Activated CD4-positive, alpha-beta T cell treated with anti-CD3 and anti-CD28 coated beads, Interleukin-10, Interleukin-2, amounts not matched to agents 100 ng/mL and 50 ng/mL, durations not matched to agents 16 hours and 8 hours (primary cell): Measurements from ENCODE around the gene FAM241A.
"Not testable (repeated sequence)": the region's sequence is repeated elsewhere in the genome, so short reads cannot be mapped to it uniquely, and the experiment has no call there.

Experiments
- DNase-seq: peaks from one replicate; pipeline ENCODE4 v3.0.0-alpha.2; 2020

The FAM241A gene

GRCh38 chr4:112145326-112145789 is at the start of gene FAM241A:
Gene FAM241A (plus strand): TSS chr4:112145454. CDS start chr4:112145581, 127 bp downstream.
- DNase-seq, result peak; percentile 95

GRCh38 chr4:112098841-112099530 is 46.3 kb upstream of the FAM241A start:
- DNase-seq, result no peak

GRCh38 chr4:112099701-112100297 is 45.5 kb upstream of the FAM241A start:
- DNase-seq, result peak; percentile 58

DNA sequence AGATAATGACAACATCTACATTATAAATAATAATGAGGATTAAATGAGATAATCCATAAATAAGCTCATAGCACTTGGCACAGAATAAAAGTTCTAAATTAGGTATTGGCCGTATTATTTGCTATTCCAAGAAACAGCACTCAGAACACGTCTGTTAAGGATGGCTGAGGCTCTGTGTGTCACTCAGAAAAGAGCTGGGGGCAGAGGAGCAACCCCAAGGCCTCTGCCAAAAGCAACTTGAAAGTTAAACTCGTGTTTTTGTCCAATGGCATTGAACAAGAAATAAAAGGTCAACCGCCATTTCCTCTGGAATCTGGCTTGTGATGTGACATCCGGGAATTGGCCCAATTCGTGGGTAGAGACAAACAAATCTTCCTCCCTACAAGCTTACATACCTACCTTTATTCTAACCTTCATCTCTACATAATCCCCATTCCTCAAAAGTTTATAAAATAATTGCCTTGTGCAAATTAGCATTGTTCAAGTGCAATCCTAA is 42.3 kb upstream of the FAM241A start:
- no peak for DNase-seq

DNA sequence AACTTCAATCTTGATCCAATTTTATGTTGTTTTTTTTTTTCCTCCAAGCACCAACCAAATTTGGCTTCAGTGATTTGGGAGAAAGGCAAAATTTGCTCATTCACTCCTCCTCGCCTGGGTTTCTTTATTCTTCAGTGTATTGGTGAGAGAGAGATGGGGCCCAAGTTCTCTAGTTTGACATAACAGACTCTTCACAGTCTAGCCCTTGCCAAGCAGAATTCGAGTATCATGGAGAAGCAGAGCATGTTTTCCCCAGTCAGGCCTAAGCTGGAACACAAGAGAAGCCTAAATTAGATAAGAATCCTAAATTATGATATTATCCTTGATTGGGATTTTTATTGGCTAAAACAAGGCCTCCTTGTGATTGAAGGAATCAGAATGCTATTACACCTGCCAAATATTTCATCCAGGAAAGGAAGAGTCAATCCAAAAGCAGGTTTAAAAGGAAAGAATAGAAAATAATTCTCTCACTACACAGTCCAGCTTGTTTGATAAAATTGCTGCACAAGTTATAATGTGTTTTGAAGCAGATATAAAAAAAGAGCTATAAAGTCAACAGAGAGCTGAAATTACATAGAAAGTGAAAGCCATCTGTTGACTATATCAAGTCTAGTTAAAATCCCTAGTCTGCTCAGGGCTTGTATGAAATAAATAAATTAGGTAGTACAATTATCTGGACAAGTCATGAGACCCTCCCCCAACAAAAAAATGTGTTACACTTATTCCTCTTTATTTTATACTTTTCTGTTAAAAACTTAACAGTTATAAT is 39.9 kb upstream of the FAM241A start:
- no peak for DNase-seq

DNA sequence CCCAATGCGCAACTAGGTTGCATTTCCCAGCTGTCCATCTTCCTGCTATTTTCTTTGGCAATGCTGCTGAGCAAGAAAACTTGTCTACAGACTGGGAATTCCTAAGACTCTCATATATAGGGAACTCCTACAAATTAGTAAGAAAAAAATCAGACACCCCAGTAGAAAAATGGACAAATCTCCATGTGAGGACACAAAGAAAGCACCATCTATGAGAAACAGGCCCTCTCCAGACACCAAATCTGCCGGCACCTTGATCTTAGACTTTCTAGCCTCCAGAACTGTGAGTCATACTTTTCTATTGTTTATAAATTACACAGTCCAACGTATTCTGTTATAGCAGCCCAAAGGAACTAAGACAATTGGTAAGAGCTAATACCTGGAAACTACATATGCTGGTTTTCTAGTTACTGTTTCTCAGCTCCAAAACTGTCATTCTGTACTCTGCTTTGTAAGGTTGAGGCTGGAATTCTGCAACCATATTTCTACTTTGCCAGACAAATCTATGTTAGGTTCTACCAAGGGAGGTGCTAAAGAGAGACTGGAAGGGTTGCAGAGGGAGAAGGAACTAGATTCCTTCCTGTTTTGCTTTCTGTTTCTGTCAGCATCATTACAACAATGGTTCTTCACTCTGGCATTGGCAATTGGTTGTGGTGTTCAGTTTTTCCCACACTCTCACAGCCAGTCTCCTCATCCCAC is 35.7 kb upstream of the FAM241A start:
- DNase-seq, result peak; percentile 31

GRCh38 chr4:112110059-112110425 is 35.2 kb upstream of the FAM241A start:
- DNase-seq, result no peak

DNA sequence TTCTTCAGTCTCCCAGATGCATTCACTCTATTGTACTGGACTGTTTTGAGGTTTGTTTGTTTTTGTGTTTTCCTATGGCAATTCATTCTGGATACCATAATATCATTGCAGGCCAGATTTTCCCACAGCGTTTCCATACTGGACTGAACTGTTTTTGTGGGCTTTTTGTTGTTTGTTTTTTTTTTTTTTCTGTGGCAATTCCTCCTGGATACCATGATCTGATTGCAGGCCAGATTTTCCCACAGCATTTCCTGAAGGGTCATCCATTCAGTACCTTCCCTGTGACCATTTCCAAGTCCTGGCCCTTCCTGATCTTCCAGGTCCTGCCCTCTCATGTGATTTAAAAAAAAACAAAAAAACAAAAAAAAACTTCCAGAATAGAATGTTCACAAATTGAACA is 33.9 kb upstream of the FAM241A start:
- no peak for DNase-seq

GRCh38 chr4:112112095-112112494 is 33.2 kb upstream of the FAM241A start:
- DNase-seq, result not testable (repeated sequence)

DNA sequence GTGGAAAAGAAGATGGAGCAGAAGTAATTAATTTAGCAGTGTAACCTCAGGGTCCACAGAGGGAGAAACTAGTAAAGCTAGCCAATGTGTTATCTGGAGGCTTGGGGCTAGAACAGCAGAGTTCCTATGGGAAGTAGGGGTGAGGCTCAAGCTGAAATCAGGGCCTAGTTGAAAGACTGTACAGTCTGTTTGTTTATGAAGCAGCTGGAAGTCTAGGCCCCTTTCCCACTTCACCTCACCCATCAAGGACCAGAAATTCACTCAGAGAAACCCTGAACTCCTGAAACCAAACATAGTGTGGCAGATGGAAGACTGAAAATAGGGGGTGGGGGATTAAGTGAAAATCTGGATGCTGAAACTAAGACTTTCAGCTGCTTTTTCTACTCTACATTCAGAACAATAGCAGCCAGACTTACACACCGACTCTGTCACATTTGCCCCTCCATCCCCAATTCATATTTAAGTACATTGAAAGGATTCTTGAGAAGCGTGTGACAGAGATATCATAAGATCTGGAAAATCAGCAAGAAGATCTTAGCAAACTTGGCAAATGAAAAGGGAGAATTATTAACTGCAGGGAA is 32.6 kb upstream of the FAM241A start:
- DNase-seq, result no peak

GRCh38 chr4:112113864-112114263 is 31.4 kb upstream of the FAM241A start:
- no peak for DNase-seq

GRCh38 chr4:112114452-112114851 is 30.8 kb upstream of the FAM241A start:
- DNase-seq, result no peak

GRCh38 chr4:112118742-112119352 is 26.4 kb upstream of the FAM241A start:
- no peak for DNase-seq

GRCh38 chr4:112119353-112119783 is 25.9 kb upstream of the FAM241A start:
- peak; percentile 81 for DNase-seq

- no peak for DNase-seq
Observed at GRCh38 chr4:112120021-112120420, 25.2 kb upstream of the FAM241A start.

DNA sequence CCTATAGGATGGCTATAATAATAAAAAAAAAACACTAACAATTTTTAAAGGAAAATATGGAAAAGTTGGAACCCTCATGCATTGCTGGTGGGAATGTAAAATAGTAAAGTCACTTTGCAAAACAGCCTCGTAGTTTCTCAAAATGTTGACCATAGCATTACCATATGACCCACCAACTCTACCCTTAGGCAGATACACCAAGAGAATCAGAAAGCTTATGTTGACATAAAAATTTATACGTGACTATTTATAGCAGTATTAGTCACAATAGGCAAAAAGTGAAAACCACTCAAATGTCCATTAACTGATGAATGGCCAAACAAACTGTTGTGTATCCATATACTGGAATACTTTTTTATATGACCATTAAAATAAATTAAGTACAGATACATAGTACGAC is 19.8 kb upstream of the FAM241A start:
- DNase-seq, result no peak

GRCh38 chr4:112127048-112127637 is 18.1 kb upstream of the FAM241A start:
- no peak for DNase-seq

GRCh38 chr4:112127803-112128202 is 17.5 kb upstream of the FAM241A start:
- peak; percentile 70 for DNase-seq

GRCh38 chr4:112128452-112128851 is 16.8 kb upstream of the FAM241A start:
- no peak for DNase-seq

- DNase-seq, result no peak
Observed at GRCh38 chr4:112130906-112131305, 14.3 kb upstream of the FAM241A start.

DNA sequence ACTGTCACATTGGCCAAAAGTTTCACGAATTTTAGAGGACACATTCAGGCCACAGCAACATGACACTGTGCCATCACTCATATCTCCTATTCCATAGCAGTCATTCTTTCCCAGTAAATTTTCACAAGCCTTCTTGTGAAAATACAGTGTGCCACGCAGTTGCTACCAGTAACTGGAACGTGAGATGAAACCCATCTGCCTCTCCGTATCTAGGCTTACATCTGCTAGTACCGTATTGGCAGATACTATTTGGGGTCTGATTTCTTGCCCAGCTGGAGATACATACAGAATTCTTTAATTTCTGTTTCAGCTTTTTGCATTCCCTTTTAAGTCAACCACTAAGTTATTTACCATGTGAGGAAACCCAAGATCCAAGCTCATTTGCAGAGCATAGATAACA is 8.7 kb upstream of the FAM241A start:
- no peak for DNase-seq

GRCh38 chr4:112138538-112138937 is 6.7 kb upstream of the FAM241A start:
- no peak for DNase-seq
